GM19023 (cell line): ENCODE measurements around the gene B4GAT1.
"Not testable (repeated sequence)": the region's sequence is repeated elsewhere in the genome, so short reads cannot be mapped to it uniquely, and the experiment has no call there.

Source experiments
- ATAC-seq: cut with Tn5 transposase; IDR thresholded peaks from one replicate; pipeline ENCODE4 v1.9.1; 2021; ENCODE audit warnings: mild to moderate bottlenecking, moderate library complexity; ENCODE audit not compliant: unreplicated experiment

The B4GAT1 gene

GRCh38 chr11:66312549-66313320 lies 34.7 kb downstream of the B4GAT1 start:
- peak; percentile 50 for ATAC-seq

- peak; percentile 68 for ATAC-seq
Observed at GRCh38 chr11:66311965-66312548, 35.4 kb downstream of the B4GAT1 start.

- no peak for ATAC-seq
Observed at GRCh38 chr11:66311470-66311964, 35.9 kb downstream of the B4GAT1 start.

DNA sequence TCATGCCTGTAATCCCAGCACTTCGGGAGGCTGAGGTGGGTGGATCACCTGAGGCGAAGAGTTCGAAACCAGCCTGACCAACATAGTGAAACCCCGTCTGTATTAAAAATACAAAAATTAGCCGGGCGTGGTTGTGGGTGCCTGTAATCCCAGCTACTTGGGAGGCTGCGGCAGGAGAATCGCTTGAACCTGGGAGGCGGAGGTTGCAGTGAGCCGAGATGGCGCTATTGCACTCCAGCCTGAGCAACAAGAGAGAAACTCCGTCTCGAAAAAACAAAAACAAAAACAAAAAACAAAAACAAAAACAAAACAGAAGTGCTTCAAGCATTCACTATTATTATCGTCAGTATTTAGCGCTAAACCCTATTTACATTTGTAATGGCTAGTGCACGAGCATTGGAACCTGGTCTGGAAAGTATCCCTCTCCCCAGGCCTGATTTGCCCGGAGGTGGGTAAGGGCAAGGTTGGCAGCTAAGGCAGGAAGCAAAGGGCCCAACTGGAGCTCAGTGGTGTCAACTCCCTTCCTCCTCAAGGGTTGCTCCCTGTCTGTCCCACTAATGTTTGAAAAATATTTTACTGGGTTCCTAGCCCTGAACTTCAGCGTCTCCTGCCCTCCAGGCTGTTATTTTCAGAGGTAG lies 36.5 kb downstream of the B4GAT1 start:
- ATAC-seq = not testable (repeated sequence)

DNA sequence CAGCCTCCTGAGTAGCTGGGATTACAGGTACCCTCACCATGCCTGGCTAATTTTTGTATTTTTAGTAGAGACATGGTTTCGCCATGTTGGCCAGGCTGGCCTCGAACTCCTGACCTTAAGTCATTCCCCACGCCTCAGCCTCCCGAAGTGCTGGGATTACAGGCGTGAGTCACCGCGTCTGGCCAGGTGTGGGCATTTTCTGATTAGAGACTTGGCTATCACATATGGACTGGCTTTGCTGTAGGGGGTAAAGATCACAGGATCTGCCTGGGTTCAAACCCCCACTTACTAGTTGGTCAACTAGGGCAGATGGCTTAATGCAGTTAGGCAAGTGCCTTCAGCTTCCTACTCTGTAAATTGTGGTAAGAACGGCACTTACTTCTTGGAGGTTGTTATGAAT lies 37.1 kb downstream of the B4GAT1 start:
- ATAC-seq = no peak

DNA sequence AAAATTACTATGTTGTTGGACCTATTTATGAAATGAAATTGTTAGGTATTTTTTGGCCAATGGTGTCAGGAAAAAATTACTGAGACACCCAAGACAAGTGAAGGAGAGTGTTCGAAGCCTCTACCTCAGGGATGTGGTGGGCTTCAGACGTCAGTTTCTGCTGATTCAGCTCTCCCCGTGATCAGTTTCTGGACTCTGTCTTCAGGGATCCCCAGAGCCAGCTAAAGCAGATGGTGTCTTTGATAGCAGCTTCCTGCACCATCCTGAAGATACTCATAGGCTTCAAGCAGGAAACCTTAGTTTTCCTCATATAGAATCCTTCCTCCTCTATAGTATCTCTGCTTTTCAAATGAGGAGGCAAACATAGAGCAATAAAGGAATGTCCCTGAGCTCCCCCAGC lies 38.0 kb downstream of the B4GAT1 start:
- no peak for ATAC-seq

- ATAC-seq = no peak
Observed at GRCh38 chr11:66302656-66303055, 44.8 kb downstream of the B4GAT1 start.

GRCh38 chr11:66299186-66299585 lies 48.2 kb downstream of the B4GAT1 start:
- ATAC-seq = no peak

- ATAC-seq = no peak
Observed at GRCh38 chr11:66297610-66298009, 49.8 kb downstream of the B4GAT1 start.
